OCI-LY7 (cell line): ENCODE measurements around the gene RAC2. TPM values are rescaled to one million over a fixed set of nuclear protein-coding genes. Genes with fewer than 3 reads are reported as not detected.

Experiments used
- BruUV-seq: library from RNA; stranded (reverse); fragments of 400-500 nt; replicated peaks from 2 replicates; lab custom pipeline; 2021; lab: Mats Ljungman, UMichigan
- CTCF ChIA-PET: fragments of 300-600 bp; sonication (Branson Sonifier 250); formaldehyde crosslinking; loops from one replicate; lab custom pipeline; 2022; ENCODE audit warnings: antibody characterized with exemption; ENCODE audit not compliant: unreplicated experiment; lab: Charles Lee
- POLR2A ChIA-PET: fragments of 300-600 bp; sonication (Branson Sonifier 250); formaldehyde crosslinking; loops from one replicate; lab custom pipeline; 2022; ENCODE audit warnings: antibody characterized with exemption; lab: Charles Lee
- DNase-seq: peaks from one replicate; pipeline ENCODE4 v3.0.0-alpha.2; 2015; ENCODE audit warnings: low spot score
- H2AFZ ChIP-seq: fragments of 200-600 bp; sonication (generic), shearing (Covaris generic); 2 replicates; pipeline ENCODE4 v1.6.1; 2014; ENCODE audit warnings: mild to moderate bottlenecking, antibody characterized with exemption, low read length, moderate library complexity
- H3K27ac ChIP-seq: fragments of 200-600 bp; sonication (generic); 2 replicates; pipeline ENCODE4 v1.5.1; 2014; ENCODE audit warnings: mixed run types, low read depth, mild to moderate bottlenecking, moderate library complexity, low read length, inconsistent platforms; ENCODE audit not compliant: poor library complexity, severe bottlenecking
- H3K36me3 ChIP-seq: fragments of 200-600 bp; sonication (generic); 2 replicates; pipeline ENCODE4 v1.6.1; 2014; ENCODE audit warnings: mild to moderate bottlenecking, antibody characterized with exemption, low read length, moderate library complexity, mixed read lengths; ENCODE audit not compliant: insufficient read depth
- H3K4me1 ChIP-seq: fragments of 200-600 bp; sonication (generic); 2 replicates; pipeline ENCODE4 v1.5.1; 2014; ENCODE audit warnings: mild to moderate bottlenecking, low read length; ENCODE audit not compliant: insufficient read depth, poor library complexity, severe bottlenecking
- H3K4me2 ChIP-seq: fragments of 200-600 bp; sonication (generic); 2 replicates; pipeline ENCODE4 v1.6.1; 2014; ENCODE audit warnings: mild to moderate bottlenecking, low read length
- H3K4me3 ChIP-seq: fragments of 200-600 bp; sonication (generic); 2 replicates; pipeline ENCODE4 v1.5.1; 2014; ENCODE audit warnings: mild to moderate bottlenecking, low read depth, low read length; ENCODE audit not compliant: poor library complexity, severe bottlenecking
- H3K79me2 ChIP-seq: fragments of 200-600 bp; sonication (generic); 2 replicates; pipeline ENCODE4 v1.6.1; 2016; ENCODE audit warnings: low read depth, mild to moderate bottlenecking, low read length, moderate library complexity, mixed read lengths; ENCODE audit not compliant: insufficient read depth
- H3K9me2 ChIP-seq: fragments of 200-600 bp; sonication (generic); 2 replicates; pipeline ENCODE4 v1.6.1; 2016; ENCODE audit warnings: mild to moderate bottlenecking, low read length, mixed read lengths; ENCODE audit not compliant: insufficient read depth
- H3K9me3 ChIP-seq: fragments of 200-600 bp; sonication (generic); 2 replicates; pipeline ENCODE4 v1.6.1; 2014; ENCODE audit warnings: mild to moderate bottlenecking, mixed run types, low read length, mixed read lengths
- H4K20me1 ChIP-seq: fragments of 200-600 bp; sonication (generic); 2 replicates; pipeline ENCODE4 v1.6.1; 2014; ENCODE audit warnings: mild to moderate bottlenecking, antibody characterized with exemption, low read length, moderate library complexity, mixed read lengths; ENCODE audit not compliant: insufficient read depth
- EZH2phosphoT487 ChIP-seq: fragments of 200-600 bp; sonication (generic); IDR thresholded peaks from 2 replicates; pipeline ENCODE4 v1.6.1; 2018; ENCODE audit warnings: low read depth, borderline replicate concordance, mild to moderate bottlenecking, mixed run types, antibody characterized with exemption, low read length, moderate library complexity, mixed read lengths
- intact Hi-C: fragments of 100-400 bp; cut with micrococcal nuclease; formaldehyde crosslinking; loops from one replicate; pipeline ENCODE4 v1.10.0; 2022; ENCODE audit not compliant: unreplicated experiment
- total RNA-seq, 2 experiments: library from RNA; depleted of rRNA in 1 of 2; stranded (reverse); fragments of >200 nt in 1 of 2; shearing (Covaris generic) in 1 of 2; gene quantifications; 2 replicates each; pipeline ENCODE4 v1.2.3, GENCODE V29; 2014 to 2022
- TF ChIP-seq, protein P1 (sequence below): fragments of 200-600 bp; sonication (generic); conservative IDR thresholded peaks from 2 replicates; pipeline ENCODE4 v1.5.1; 2014; ENCODE audit warnings: mild to moderate bottlenecking, antibody characterized with exemption, low read length, moderate library complexity, mixed read lengths

The RAC2 gene
- total RNA-seq, 2 experiments from 2014 or later = 142 to 321 TPM

- intact Hi-C loops = no loop called here
- no peaks in the 10 kb centered on the region for H4K20me1 ChIP-seq
- BruUV-seq = no TSS peak
- no peak overlapping the region for H3K4me2 ChIP-seq
- H2AFZ ChIP-seq = no peak overlapping the region
- no peaks in the 10 kb centered on the region for H3K9me2 ChIP-seq
- no peak overlapping the region for H3K27ac ChIP-seq
- TF ChIP-seq, protein P1, sequence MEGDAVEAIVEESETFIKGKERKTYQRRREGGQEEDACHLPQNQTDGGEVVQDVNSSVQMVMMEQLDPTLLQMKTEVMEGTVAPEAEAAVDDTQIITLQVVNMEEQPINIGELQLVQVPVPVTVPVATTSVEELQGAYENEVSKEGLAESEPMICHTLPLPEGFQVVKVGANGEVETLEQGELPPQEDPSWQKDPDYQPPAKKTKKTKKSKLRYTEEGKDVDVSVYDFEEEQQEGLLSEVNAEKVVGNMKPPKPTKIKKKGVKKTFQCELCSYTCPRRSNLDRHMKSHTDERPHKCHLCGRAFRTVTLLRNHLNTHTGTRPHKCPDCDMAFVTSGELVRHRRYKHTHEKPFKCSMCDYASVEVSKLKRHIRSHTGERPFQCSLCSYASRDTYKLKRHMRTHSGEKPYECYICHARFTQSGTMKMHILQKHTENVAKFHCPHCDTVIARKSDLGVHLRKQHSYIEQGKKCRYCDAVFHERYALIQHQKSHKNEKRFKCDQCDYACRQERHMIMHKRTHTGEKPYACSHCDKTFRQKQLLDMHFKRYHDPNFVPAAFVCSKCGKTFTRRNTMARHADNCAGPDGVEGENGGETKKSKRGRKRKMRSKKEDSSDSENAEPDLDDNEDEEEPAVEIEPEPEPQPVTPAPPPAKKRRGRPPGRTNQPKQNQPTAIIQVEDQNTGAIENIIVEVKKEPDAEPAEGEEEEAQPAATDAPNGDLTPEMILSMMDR = no peak
- no peak for TF ChIP-seq EZH2phosphoT487
- H3K79me2 ChIP-seq = no peaks in the 10 kb centered on the region
- POLR2A ChIA-PET = interaction anchor here (1.4 kb wide), 1 partner anchor 13 kb away, joined by 3 read pairs; no protein-coding TSS in a partner anchor
- CTCF ChIA-PET = no interaction called here
- H3K36me3 ChIP-seq = no peaks in the 10 kb centered on the region
- H3K9me3 ChIP-seq = no peaks in the 10 kb centered on the region
- no peak overlapping the region for H3K4me3 ChIP-seq
- DNase-seq = no peak
- H3K4me1 ChIP-seq = peaks cover 37% of the 10 kb centered on the region
Measured at GRCh38 chr22:37256075-37256726, 12.1 kb upstream of the RAC2 start.

GRCh38 chr22:37255558-37256006 is 11.5 kb upstream of the RAC2 start:
- intact Hi-C loops = no loop called here
- no peak for TF ChIP-seq EZH2phosphoT487
- TF ChIP-seq, protein P1 = no peak
- BruUV-seq = no TSS peak

GRCh38 chr22:37254867-37255233 is 10.8 kb upstream of the RAC2 start:
- Histone ChIP-seq H3K9me3 (no peaks in the 10 kb centered on the region), H3K36me3 (no peaks in the 10 kb centered on the region), H3K4me1 (peaks cover 36% of the 10 kb centered on the region), H3K9me2 (no peaks in the 10 kb centered on the region), H3K79me2 (no peaks in the 10 kb centered on the region), H2AFZ (no peak overlapping the region), H4K20me1 (no peaks in the 10 kb centered on the region), H3K4me3 (no peak overlapping the region), H3K4me2 (no peak overlapping the region), H3K27ac (no peak overlapping the region)
- POLR2A ChIA-PET = interaction anchor here (0.6 kb wide), 1 partner anchor 187 kb away, joined by 3 read pairs; no protein-coding TSS in a partner anchor
- CTCF ChIA-PET = no interaction called here
- DNase-seq = no peak
- TF ChIP-seq, protein P1 = no peak
- TF ChIP-seq EZH2phosphoT487 = no peak
- intact Hi-C loops = no loop called here
- BruUV-seq = no TSS peak

More at GRCh38 chr22:37255558-37256006, 11.5 kb upstream of the RAC2 start:
- no peak overlapping the region for H3K4me2 ChIP-seq
- no peak overlapping the region for H3K27ac ChIP-seq
- POLR2A ChIA-PET = interaction anchor here (1.4 kb wide), 1 partner anchor 12 kb away, joined by 3 read pairs; no protein-coding TSS in a partner anchor
- CTCF ChIA-PET = no interaction called here
- no peaks in the 10 kb centered on the region for H3K79me2 ChIP-seq
- no peaks in the 10 kb centered on the region for H3K9me2 ChIP-seq
- no peak overlapping the region for H3K4me3 ChIP-seq
- no peaks in the 10 kb centered on the region for H3K36me3 ChIP-seq
- no peak overlapping the region for H2AFZ ChIP-seq
- DNase-seq = no peak
- peaks cover 35% of the 10 kb centered on the region for H3K4me1 ChIP-seq
- no peaks in the 10 kb centered on the region for H4K20me1 ChIP-seq
- H3K9me3 ChIP-seq = no peaks in the 10 kb centered on the region
